ENCODE measurements around the gene PTDSS2. TPM values are rescaled to one million over a fixed set of nuclear protein-coding genes. Genes with fewer than 3 reads are reported as not detected.

PTDSS2 gene
- total and polyA plus RNA-seq, 2 of the 4 experiments (the other 2 are of a cell fraction): 23.5 to 26.6 TPM

DNA sequence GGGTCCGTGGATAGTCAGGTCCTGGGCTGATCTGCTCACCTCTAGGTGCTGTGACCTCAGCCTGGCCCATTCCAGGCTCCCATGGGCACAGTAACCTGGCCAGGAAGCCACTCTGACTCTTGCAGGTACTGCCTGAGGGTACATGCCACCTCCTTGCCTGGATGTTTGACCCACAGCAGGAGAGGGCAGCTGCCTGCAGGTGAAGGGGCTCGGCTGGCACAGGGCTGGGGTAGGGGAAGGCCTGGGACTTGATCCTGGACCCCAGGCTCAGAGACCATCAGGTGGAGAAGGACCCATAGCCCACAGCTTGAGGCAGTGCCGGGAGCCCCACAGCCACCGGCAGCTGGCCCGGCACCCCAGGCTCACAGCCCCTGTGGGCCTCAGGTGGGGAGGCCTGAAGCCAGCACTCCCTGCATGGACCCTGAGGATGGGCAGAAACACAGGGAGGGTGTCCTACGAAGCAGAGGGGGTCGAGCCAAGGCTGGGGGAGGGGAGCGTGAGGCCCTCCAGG, 89.9 kb downstream of the PTDSS2 start:
- H3K4me1 ChIP-seq (ENCODE audit: control insufficient read depth, insufficient read depth, low read length): peaks cover 10% of the 10 kb centered on the region
- BruUV-seq (replicated peaks): no TSS peak
- dilution Hi-C loops (cut with HindIII; ENCODE audit: low sequenced_read_pairs, unreplicated experiment): no loop called here
- H3K79me1 ChIP-seq (ENCODE audit: low read depth in 1 of 2, low read length in 2 of 2): peaks cover 0 to 3% of the 10 kb centered on the region in 2 experiments; a peak in 1 of 4 replicates
- POLR2A ChIA-PET (ENCODE audit: unreplicated experiment): no interaction called here
- no peak overlapping the region for H3K4me2 ChIP-seq (ENCODE audit: low read depth, low read length)
- DNase-seq: no peak
- CTCF ChIA-PET: no interaction called here
- ATAC-seq (ENCODE audit: low read depth): no peak
- no peak overlapping the region for H3K23ac ChIP-seq (ENCODE audit: low read depth, low read length)
- H2AK9ac ChIP-seq (replicated peaks; ENCODE audit: low read depth, low read length, poor library complexity): no peak overlapping the region
- no peak overlapping the region for H4K5ac ChIP-seq (ENCODE audit: low read depth, low read length)
- no peak overlapping the region for H4K91ac ChIP-seq (ENCODE audit: insufficient read depth, low read depth, low read length)
- no peak overlapping the region for H2BK15ac ChIP-seq (ENCODE audit: low read depth, low read length)
- in situ Hi-C loops (cut with MboI; ENCODE audit: low sequenced_read_pairs): no loop called here
- H3K27ac ChIP-seq (ENCODE audit: insufficient read depth, low read length): no peak overlapping the region
- no peaks in the 10 kb centered on the region for H3K27me3 ChIP-seq (ENCODE audit: control insufficient read depth, insufficient read depth, low read length)
- H2BK20ac ChIP-seq (ENCODE audit: low read depth, low read length): no peak overlapping the region
- no peaks in the 10 kb centered on the region; the same call in 1 of the 2 replicates for H4K20me1 ChIP-seq (ENCODE audit: insufficient read depth, low read length)
- no peak overlapping the region for H2BK5ac ChIP-seq (ENCODE audit: low read depth, low read length, poor library complexity, severe bottlenecking)
- peaks cover 3% of the 10 kb centered on the region; the same call in 1 of the 2 replicates for H3K9me1 ChIP-seq (ENCODE audit: insufficient read depth, low read length)
- no peak overlapping the region for H3K56ac ChIP-seq (ENCODE audit: extremely low read depth, insufficient read depth, low read length)
- H2AK5ac ChIP-seq (ENCODE audit: low read depth, low read length): no peak overlapping the region
- 86% methylated on average over 1 of the region's 8 CpGs; no CpG with 5 or more reads in 1 of the 2 experiments for WGBS, 2 experiments (ENCODE audit: extremely low coverage in 2 of 2, insufficient read length in 1 of 2)
- H3K9ac ChIP-seq (ENCODE audit: low read depth, low read length): no peak overlapping the region
- intact Hi-C loops (cut with micrococcal nuclease): no loop called here
- H4K8ac ChIP-seq (ENCODE audit: low read depth in 2 of 2, low read length in 2 of 2): no peak overlapping the region
- no peak overlapping the region for H2AFZ ChIP-seq (replicated peaks; ENCODE audit: low read length, poor library complexity)
- no peaks in the 10 kb centered on the region for H3K9me3 ChIP-seq (ENCODE audit: control insufficient read depth, insufficient read depth, low read length)
- no peak overlapping the region for H2BK120ac ChIP-seq (ENCODE audit: low read depth, low read length)
- peaks cover 1% of the 10 kb centered on the region; the same call in 1 of the 2 replicates for H3K36me3 ChIP-seq (ENCODE audit: control insufficient read depth, insufficient read depth, low read length)
- H3K14ac ChIP-seq (replicated peaks; ENCODE audit: low read depth, low read length): no peak overlapping the region
- TF ChIP-seq MXI1 (IDR thresholded peaks at IDR 0.05; ENCODE audit: borderline replicate concordance, low read depth, low read length) (no peak), BHLHE40 (IDR thresholded peaks at IDR 0.05; ENCODE audit: low read depth, low read length) (no peak), MAZ (IDR thresholded peaks at IDR 0.05; ENCODE audit: borderline replicate concordance, low read depth, low read length) (no peak), RCOR1 (IDR thresholded peaks at IDR 0.05; ENCODE audit: insufficient replicate concordance, low read length) (no peak)
- TF ChIP-seq, protein P1, sequence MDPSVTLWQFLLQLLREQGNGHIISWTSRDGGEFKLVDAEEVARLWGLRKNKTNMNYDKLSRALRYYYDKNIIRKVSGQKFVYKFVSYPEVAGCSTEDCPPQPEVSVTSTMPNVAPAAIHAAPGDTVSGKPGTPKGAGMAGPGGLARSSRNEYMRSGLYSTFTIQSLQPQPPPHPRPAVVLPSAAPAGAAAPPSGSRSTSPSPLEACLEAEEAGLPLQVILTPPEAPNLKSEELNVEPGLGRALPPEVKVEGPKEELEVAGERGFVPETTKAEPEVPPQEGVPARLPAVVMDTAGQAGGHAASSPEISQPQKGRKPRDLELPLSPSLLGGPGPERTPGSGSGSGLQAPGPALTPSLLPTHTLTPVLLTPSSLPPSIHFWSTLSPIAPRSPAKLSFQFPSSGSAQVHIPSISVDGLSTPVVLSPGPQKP (IDR thresholded peaks at IDR 0.05; ENCODE audit: borderline replicate concordance, low read depth, low read length): no peak
- no peak overlapping the region for H3K4ac ChIP-seq (ENCODE audit: low read depth, low read length)
- H3K18ac ChIP-seq (ENCODE audit: low read depth, low read length): no peak overlapping the region
- H3K4me3 ChIP-seq (ENCODE audit: insufficient read depth, low read depth, low read length): no peak overlapping the region

Small RNA genes lying within 50 kb of the gene (microRNA-seq; reads per million reads assigned to microRNA genes)
- not detected for gene RN7SL838P (ENCODE audit: insufficient read depth, insufficient read length)

Small RNA genes lying within 50 kb of the gene (small RNA-seq; reads per million reads assigned to genes)
- gene RN7SL838P: 0 reads per million in 5 experiments

Other genes starting within 250 kb of the PTDSS2 start
- gene BET1L, start 242.9 kb upstream of the PTDSS2 start, total RNA-seq (2012; rRNA removed): 10.0 and 10.8 TPM in 2 replicates
- 82.8 and 90.7 TPM in 2 replicates for gene BET1L, start 242.9 kb upstream of the PTDSS2 start, polyA plus RNA-seq (2012; rRNA removed)
- gene RIC8A, start 242.6 kb upstream of the PTDSS2 start, total RNA-seq (2012; rRNA removed): 114 and 129 TPM in 2 replicates
- gene RIC8A, start 242.6 kb upstream of the PTDSS2 start, polyA plus RNA-seq (2012; rRNA removed): 188 and 193 TPM in 2 replicates
- 4.4 and 5.4 TPM in 2 replicates for gene SIRT3, start 213.9 kb upstream of the PTDSS2 start, total RNA-seq (2012; rRNA removed)
- 14.9 and 18.6 TPM in 2 replicates for gene SIRT3, start 213.9 kb upstream of the PTDSS2 start, polyA plus RNA-seq (2012; rRNA removed)
- gene PSMD13, start 213.3 kb upstream of the PTDSS2 start, total RNA-seq (2012; rRNA removed): 217 and 232 TPM in 2 replicates
- gene PSMD13, start 213.3 kb upstream of the PTDSS2 start, polyA plus RNA-seq (2012; rRNA removed): 177 and 185 TPM in 2 replicates
- not detected in 2 replicates for gene NLRP6, start 171.9 kb upstream of the PTDSS2 start, total RNA-seq (2012; rRNA removed)
- gene NLRP6, start 171.9 kb upstream of the PTDSS2 start, polyA plus RNA-seq (2012; rRNA removed): not detected in 2 replicates
- 1.4 and 1.8 TPM in 2 replicates for gene PGGHG, start 161.2 kb upstream of the PTDSS2 start, total RNA-seq (2012; rRNA removed)
- gene PGGHG, start 161.2 kb upstream of the PTDSS2 start, polyA plus RNA-seq (2012; rRNA removed): 16.2 and 17.0 TPM in 2 replicates
- not detected in 2 replicates for gene IFITM5, start 150.8 kb upstream of the PTDSS2 start, total RNA-seq (2012; rRNA removed)
- gene IFITM5, start 150.8 kb upstream of the PTDSS2 start, polyA plus RNA-seq (2012; rRNA removed): not detected in 2 replicates
- gene IFITM2, start 142.5 kb upstream of the PTDSS2 start, total RNA-seq (2012; rRNA removed): 26.4 and 31.2 TPM in 2 replicates
- gene IFITM2, start 142.5 kb upstream of the PTDSS2 start, polyA plus RNA-seq (2012; rRNA removed): 564 and 600 TPM in 2 replicates
- gene IFITM1, start 136.2 kb upstream of the PTDSS2 start, total RNA-seq (2012; rRNA removed): 14.4 and 24.2 TPM in 2 replicates
- 67.5 and 68.9 TPM in 2 replicates for gene IFITM1, start 136.2 kb upstream of the PTDSS2 start, polyA plus RNA-seq (2012; rRNA removed)
- 40.9 and 52.5 TPM in 2 replicates for gene IFITM3, start 129.4 kb upstream of the PTDSS2 start, total RNA-seq (2012; rRNA removed)
- gene IFITM3, start 129.4 kb upstream of the PTDSS2 start, polyA plus RNA-seq (2012; rRNA removed): 906 and 1,008 TPM in 2 replicates
- 5.2 and 6.1 TPM in 2 replicates for gene B4GALNT4, start 80.8 kb upstream of the PTDSS2 start, total RNA-seq (2012; rRNA removed)
- gene B4GALNT4, start 80.8 kb upstream of the PTDSS2 start, polyA plus RNA-seq (2012; rRNA removed): 38.6 and 45.4 TPM in 2 replicates
- gene PKP3, start 56.1 kb upstream of the PTDSS2 start, total RNA-seq (2012; rRNA removed): 1.4 and 2.2 TPM in 2 replicates
- 1.5 and 2.6 TPM in 2 replicates for gene PKP3, start 56.1 kb upstream of the PTDSS2 start, polyA plus RNA-seq (2012; rRNA removed)
- gene SIGIRR, start 35.3 kb upstream of the PTDSS2 start, total RNA-seq (2012; rRNA removed): 9.4 and 10.9 TPM in 2 replicates
- 27.6 and 33.8 TPM in 2 replicates for gene SIGIRR, start 35.3 kb upstream of the PTDSS2 start, polyA plus RNA-seq (2012; rRNA removed)
- not detected in 2 replicates for gene ANO9, start 8.3 kb upstream of the PTDSS2 start, total RNA-seq (2012; rRNA removed)
- gene ANO9, start 8.3 kb upstream of the PTDSS2 start, polyA plus RNA-seq (2012; rRNA removed): not detected in 2 replicates
- 138 and 143 TPM in 2 replicates for gene RNH1, start 57.0 kb downstream of the PTDSS2 start, total RNA-seq (2012; rRNA removed)
- 238 and 247 TPM in 2 replicates for gene RNH1, start 57.0 kb downstream of the PTDSS2 start, polyA plus RNA-seq (2012; rRNA removed)
- 99.4 and 108 TPM in 2 replicates for gene HRAS, start 85.3 kb downstream of the PTDSS2 start, total RNA-seq (2012; rRNA removed)
- 123 and 154 TPM in 2 replicates for gene HRAS, start 85.3 kb downstream of the PTDSS2 start, polyA plus RNA-seq (2012; rRNA removed)
- 0.28 and 0.36 TPM in 2 replicates for gene LRRC56, start 87.2 kb downstream of the PTDSS2 start, total RNA-seq (2012; rRNA removed)
- gene LRRC56, start 87.2 kb downstream of the PTDSS2 start, polyA plus RNA-seq (2012; rRNA removed): 1.3 and 1.7 TPM in 2 replicates
- 0.18 and 0.28 TPM in 2 replicates for gene LMNTD2, start 110.5 kb downstream of the PTDSS2 start, total RNA-seq (2012; rRNA removed)
- gene LMNTD2, start 110.5 kb downstream of the PTDSS2 start, polyA plus RNA-seq (2012; rRNA removed): 1.3 and 2.5 TPM in 2 replicates
- 6.8 and 6.9 TPM in 2 replicates for gene RASSF7, start 110.7 kb downstream of the PTDSS2 start, total RNA-seq (2012; rRNA removed)
- 18.5 and 24.2 TPM in 2 replicates for gene RASSF7, start 110.7 kb downstream of the PTDSS2 start, polyA plus RNA-seq (2012; rRNA removed)
- 10.9 and 12.2 TPM in 2 replicates for gene PHRF1, start 126.2 kb downstream of the PTDSS2 start, total RNA-seq (2012; rRNA removed)
- gene PHRF1, start 126.2 kb downstream of the PTDSS2 start, polyA plus RNA-seq (2012; rRNA removed): 17.5 and 23.0 TPM in 2 replicates
- 1.4 and 1.6 TPM in 2 replicates for gene IRF7, start 165.7 kb downstream of the PTDSS2 start, total RNA-seq (2012; rRNA removed)
- 4.5 and 5.8 TPM in 2 replicates for gene IRF7, start 165.7 kb downstream of the PTDSS2 start, polyA plus RNA-seq (2012; rRNA removed)
- not detected in 2 replicates for gene CDHR5, start 174.7 kb downstream of the PTDSS2 start, total RNA-seq (2012; rRNA removed)
- gene CDHR5, start 174.7 kb downstream of the PTDSS2 start, polyA plus RNA-seq (2012; rRNA removed): not detected in 2 replicates
- not detected in 2 replicates for gene SCT, start 176.9 kb downstream of the PTDSS2 start, total RNA-seq (2012; rRNA removed)
- not detected in 2 replicates for gene SCT, start 176.9 kb downstream of the PTDSS2 start, polyA plus RNA-seq (2012; rRNA removed)
- gene DRD4, start 187.0 kb downstream of the PTDSS2 start, total RNA-seq (2012; rRNA removed): not detected in 2 replicates
- not detected in 2 replicates for gene DRD4, start 187.0 kb downstream of the PTDSS2 start, polyA plus RNA-seq (2012; rRNA removed)
- gene DEAF1, start 244.9 kb downstream of the PTDSS2 start, total RNA-seq (2012; rRNA removed): 21.7 and 22.9 TPM in 2 replicates
- gene DEAF1, start 244.9 kb downstream of the PTDSS2 start, polyA plus RNA-seq (2012; rRNA removed): 31.6 and 35.8 TPM in 2 replicates
- gene TMEM80, start 245.5 kb downstream of the PTDSS2 start, total RNA-seq (2012; rRNA removed): 5.0 and 5.6 TPM in 2 replicates
- 21.2 and 21.7 TPM in 2 replicates for gene TMEM80, start 245.5 kb downstream of the PTDSS2 start, polyA plus RNA-seq (2012; rRNA removed)